MM.1S (cell line): ENCODE data around the gene PDE2A.

Source experiments
- DNase-seq: peaks from one replicate; pipeline ENCODE4 v3.0.0-alpha.2; 2015
- H2AFZ ChIP-seq: fragments of 300-600 bp; sonication (generic); 2 replicates; pipeline ENCODE4 v1.6.0; 2016; ENCODE audit warnings: antibody characterized with exemption, low read length
- H3F3A ChIP-seq: fragments of 300-600 bp; sonication (generic); 2 replicates; pipeline ENCODE4 v1.6.1; 2016; ENCODE audit warnings: mild to moderate bottlenecking, antibody characterized with exemption, low read length, moderate library complexity, mixed read lengths; ENCODE audit not compliant: insufficient read depth
- H3K27ac ChIP-seq: fragments of 300-600 bp; sonication (generic); 2 replicates; pipeline ENCODE4 v1.5.1; 2016; ENCODE audit warnings: mild to moderate bottlenecking, low read length
- H3K27me3 ChIP-seq: fragments of 300-600 bp; sonication (generic); replicated peaks from 2 replicates; pipeline ENCODE4 v1.6.0; 2016; ENCODE audit warnings: low read length; ENCODE audit not compliant: insufficient read depth
- H3K36me3 ChIP-seq: fragments of 300-600 bp; sonication (generic); replicated peaks from 2 replicates; pipeline ENCODE4 v1.6.1; 2016; ENCODE audit warnings: mild to moderate bottlenecking, low read length, mixed read lengths; ENCODE audit not compliant: insufficient read depth
- H3K4me1 ChIP-seq: fragments of 300-600 bp; sonication (generic); 2 replicates; pipeline ENCODE4 v1.6.1; 2016; ENCODE audit warnings: low read length, mixed read lengths
- H3K4me2 ChIP-seq: fragments of 300-600 bp; sonication (generic); 2 replicates; pipeline ENCODE4 v1.6.0; 2016; ENCODE audit warnings: low read depth, low read length
- H3K4me3 ChIP-seq: fragments of 300-600 bp; sonication (generic); 2 replicates; pipeline ENCODE4 v1.5.1; 2016; ENCODE audit warnings: low read length, mixed read lengths
- H3K79me2 ChIP-seq: fragments of 300-600 bp; sonication (generic); 2 replicates; pipeline ENCODE4 v1.6.1; 2016; ENCODE audit warnings: mixed run types, low read length, mixed read lengths
- H3K9ac ChIP-seq: fragments of 300-600 bp; sonication (generic); 2 replicates; pipeline ENCODE4 v1.6.1; 2016; ENCODE audit warnings: low read length, mixed read lengths
- H3K9me2 ChIP-seq: fragments of 300-600 bp; sonication (generic); replicated peaks from 2 replicates; pipeline ENCODE4 v1.6.1; 2016; ENCODE audit warnings: mild to moderate bottlenecking, low read length, mixed read lengths; ENCODE audit not compliant: insufficient read depth
- H3K9me3 ChIP-seq: fragments of 300-600 bp; sonication (generic); replicated peaks from 2 replicates; pipeline ENCODE4 v1.6.1; 2016; ENCODE audit warnings: mild to moderate bottlenecking, low read length, mixed read lengths; ENCODE audit not compliant: insufficient read depth
- H4K20me1 ChIP-seq: fragments of 300-600 bp; sonication (generic); 2 replicates; pipeline ENCODE4 v1.6.1; 2016; ENCODE audit warnings: mild to moderate bottlenecking, low read length, moderate library complexity, mixed read lengths; ENCODE audit not compliant: insufficient read depth
- CTCF ChIP-seq: fragments of 300-600 bp; sonication (generic); IDR thresholded peaks from 2 replicates; pipeline ENCODE4 v1.5.1; 2016; ENCODE audit warnings: antibody characterized with exemption, low read length, mixed read lengths
- EZH2 ChIP-seq: fragments of 300-600 bp; sonication (generic); optimal IDR thresholded peaks from 2 replicates; pipeline ENCODE3; 2017; ENCODE audit warnings: low read depth, mild to moderate bottlenecking, antibody characterized with exemption, low read length, mixed read lengths
- EZH2phosphoT487 ChIP-seq: fragments of 300-600 bp; sonication (generic); IDR thresholded peaks from 2 replicates; pipeline ENCODE4 v1.6.1; 2018; ENCODE audit warnings: antibody characterized with exemption, low read length

The PDE2A gene

GRCh38 chr11:72578051-72578450, 96.2 kb downstream of the PDE2A start:
- TF ChIP-seq EZH2 (no peak), CTCF (no peak), EZH2phosphoT487 (no peak)
- no peaks in the 10 kb centered on the region for H3K79me2 ChIP-seq
- no peak overlapping the region for H3K27ac ChIP-seq

GRCh38 chr11:72577271-72577721, 96.9 kb downstream of the PDE2A start:
- Histone ChIP-seq H3K27me3 (peaks cover 22% of the 10 kb centered on the region), H2AFZ (no peak overlapping the region), H3F3A (no peaks in the 10 kb centered on the region), H3K36me3 (no peaks in the 10 kb centered on the region), H3K4me1 (no peaks in the 10 kb centered on the region), H3K27ac (no peak overlapping the region), H3K79me2 (no peaks in the 10 kb centered on the region), H3K9me2 (no peaks in the 10 kb centered on the region), H3K9ac (no peak overlapping the region), H3K4me3 (no peak overlapping the region), H3K9me3 (no peaks in the 10 kb centered on the region), H4K20me1 (no peaks in the 10 kb centered on the region), H3K4me2 (no peak overlapping the region)
- TF ChIP-seq CTCF = no peak
- TF ChIP-seq EZH2 = no peak
- TF ChIP-seq EZH2phosphoT487 = no peak
- DNase-seq = no peak

More at GRCh38 chr11:72578051-72578450, 96.2 kb downstream of the PDE2A start:
- H3K9me2 ChIP-seq = no peaks in the 10 kb centered on the region
- H3K9me3 ChIP-seq = no peaks in the 10 kb centered on the region
- H3K4me2 ChIP-seq = no peak overlapping the region
- H3F3A ChIP-seq = no peaks in the 10 kb centered on the region
- no peaks in the 10 kb centered on the region for H4K20me1 ChIP-seq
- H2AFZ ChIP-seq = no peak overlapping the region
- no peak overlapping the region for H3K4me3 ChIP-seq
- H3K4me1 ChIP-seq = no peaks in the 10 kb centered on the region
- DNase-seq = no peak
- peaks cover 30% of the 10 kb centered on the region for H3K27me3 ChIP-seq
- H3K9ac ChIP-seq = no peak overlapping the region
- no peaks in the 10 kb centered on the region for H3K36me3 ChIP-seq

GRCh38 chr11:72576661-72577060, 97.6 kb downstream of the PDE2A start:
- Histone ChIP-seq H4K20me1 (no peaks in the 10 kb centered on the region), H3F3A (no peaks in the 10 kb centered on the region), H3K36me3 (no peaks in the 10 kb centered on the region), H3K27ac (no peak overlapping the region), H3K9me3 (no peaks in the 10 kb centered on the region), H2AFZ (no peak overlapping the region), H3K4me3 (no peak overlapping the region), H3K9me2 (no peaks in the 10 kb centered on the region), H3K4me2 (no peak overlapping the region), H3K27me3 (peaks cover 16% of the 10 kb centered on the region), H3K9ac (no peak overlapping the region), H3K79me2 (no peaks in the 10 kb centered on the region), H3K4me1 (no peaks in the 10 kb centered on the region)
- DNase-seq = no peak
- TF ChIP-seq EZH2phosphoT487 (no peak), EZH2 (no peak), CTCF (no peak)
